ENCODE data around the gene TRPC4AP. TPM values are rescaled to one million over a fixed set of nuclear protein-coding genes. Genes with fewer than 3 reads are reported as not detected.

TRPC4AP gene, protein sequence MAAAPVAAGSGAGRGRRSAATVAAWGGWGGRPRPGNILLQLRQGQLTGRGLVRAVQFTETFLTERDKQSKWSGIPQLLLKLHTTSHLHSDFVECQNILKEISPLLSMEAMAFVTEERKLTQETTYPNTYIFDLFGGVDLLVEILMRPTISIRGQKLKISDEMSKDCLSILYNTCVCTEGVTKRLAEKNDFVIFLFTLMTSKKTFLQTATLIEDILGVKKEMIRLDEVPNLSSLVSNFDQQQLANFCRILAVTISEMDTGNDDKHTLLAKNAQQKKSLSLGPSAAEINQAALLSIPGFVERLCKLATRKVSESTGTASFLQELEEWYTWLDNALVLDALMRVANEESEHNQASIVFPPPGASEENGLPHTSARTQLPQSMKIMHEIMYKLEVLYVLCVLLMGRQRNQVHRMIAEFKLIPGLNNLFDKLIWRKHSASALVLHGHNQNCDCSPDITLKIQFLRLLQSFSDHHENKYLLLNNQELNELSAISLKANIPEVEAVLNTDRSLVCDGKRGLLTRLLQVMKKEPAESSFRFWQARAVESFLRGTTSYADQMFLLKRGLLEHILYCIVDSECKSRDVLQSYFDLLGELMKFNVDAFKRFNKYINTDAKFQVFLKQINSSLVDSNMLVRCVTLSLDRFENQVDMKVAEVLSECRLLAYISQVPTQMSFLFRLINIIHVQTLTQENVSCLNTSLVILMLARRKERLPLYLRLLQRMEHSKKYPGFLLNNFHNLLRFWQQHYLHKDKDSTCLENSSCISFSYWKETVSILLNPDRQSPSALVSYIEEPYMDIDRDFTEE
- 57.2 TPM for polyA plus RNA-seq (2013)

DNA sequence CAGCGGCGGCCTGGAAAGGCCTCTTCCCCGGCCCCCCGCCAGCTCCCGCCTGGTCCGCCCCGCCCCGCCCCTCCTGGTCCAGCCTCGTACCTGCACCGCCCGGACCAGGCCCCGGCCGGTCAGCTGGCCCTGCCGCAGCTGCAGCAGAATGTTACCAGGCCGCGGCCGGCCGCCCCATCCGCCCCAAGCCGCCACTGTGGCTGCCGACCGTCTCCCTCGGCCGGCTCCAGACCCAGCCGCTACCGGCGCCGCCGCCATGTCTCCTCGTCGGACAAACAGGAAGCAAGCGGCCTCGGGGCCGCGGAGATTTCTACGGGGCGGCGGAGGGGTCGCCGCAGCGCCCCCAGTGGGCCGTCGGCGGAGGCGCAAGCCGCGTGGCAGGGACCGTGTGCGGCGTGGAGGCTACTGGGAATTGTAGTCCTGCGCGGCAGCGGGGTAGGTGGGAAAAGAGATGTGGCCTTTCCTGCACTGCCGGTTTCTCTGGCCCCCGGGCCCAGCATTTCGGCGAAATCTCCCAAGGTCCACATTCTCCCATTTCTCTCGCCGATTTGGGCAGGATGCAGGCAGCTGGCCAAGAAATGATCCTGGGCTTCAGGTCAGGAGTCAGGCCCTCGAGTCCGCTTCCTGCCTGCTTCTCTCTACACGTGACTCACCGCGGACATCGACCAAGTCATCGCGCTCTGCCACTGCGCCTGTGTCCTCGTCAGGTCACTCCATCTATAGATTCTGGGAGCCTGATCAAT, at the start of gene TRPC4AP:
TSS of gene TRPC4AP (minus strand) at position 284 of the 743 bp plus-strand sequence. CDS start at position 258, 26 bp downstream.
- H3K27ac ChIP-seq (ENCODE audit: insufficient read depth in 1 of 2, low read depth in 1 of 2, low read length in 2 of 2, poor library complexity in 1 of 2, severe bottlenecking in 2 of 2) = peak within 1 kb of the TSS; percentile 80 to 92
- peaks cover 0 to 6% (median 5%) of the 10 kb centered on the region in 4 experiments for H3K36me3 ChIP-seq (ENCODE audit: control insufficient read depth in 4 of 4, insufficient read depth in 4 of 4, low read length in 3 of 4)
- 3% methylated on average over 62 of the region's 69 CpGs for WGBS (ENCODE audit: insufficient coverage)
- DNase-seq = peak; percentile 89 to 93 (median 93)
- no peaks in the 10 kb centered on the region for H3K9me3 ChIP-seq (ENCODE audit: control extremely low read depth in 1 of 5, control insufficient read depth in 4 of 5, insufficient read depth in 2 of 5, low read depth in 1 of 5, low read length in 4 of 5)
- H3K4me3 ChIP-seq (ENCODE audit: control insufficient read depth in 1 of 7, extremely low read depth in 1 of 7, insufficient read depth in 4 of 7, low read depth in 2 of 7, low read length in 6 of 7) = peak within 1 kb of the TSS; percentile 79 to 99 (median 94)
- POLR2A ChIA-PET = interaction anchor here (0.7 kb wide), 1 partner anchor 260 kb away, joined by 3 read pairs; no protein-coding TSS in a partner anchor
- no peaks in the 10 kb centered on the region for H3K27me3 ChIP-seq (replicated peaks in 2 of 5; ENCODE audit: control insufficient read depth in 4 of 5, insufficient read depth in 5 of 5, low read length in 4 of 5)
- CTCF ChIA-PET = interaction anchor here (0.7 to 4.9 kb wide), 5 partner anchors 9 to 212 kb away, joined by 3 to 20 read pairs (median 3); partner anchors contain the start of gene EDEM2
- H3K4me1 ChIP-seq (ENCODE audit: control extremely low read depth in 1 of 4, control insufficient read depth in 4 of 4, insufficient read depth in 4 of 4, low read length in 3 of 4) = peaks cover 13 to 35% (median 23%) of the 10 kb centered on the region in 4 experiments

DNA sequence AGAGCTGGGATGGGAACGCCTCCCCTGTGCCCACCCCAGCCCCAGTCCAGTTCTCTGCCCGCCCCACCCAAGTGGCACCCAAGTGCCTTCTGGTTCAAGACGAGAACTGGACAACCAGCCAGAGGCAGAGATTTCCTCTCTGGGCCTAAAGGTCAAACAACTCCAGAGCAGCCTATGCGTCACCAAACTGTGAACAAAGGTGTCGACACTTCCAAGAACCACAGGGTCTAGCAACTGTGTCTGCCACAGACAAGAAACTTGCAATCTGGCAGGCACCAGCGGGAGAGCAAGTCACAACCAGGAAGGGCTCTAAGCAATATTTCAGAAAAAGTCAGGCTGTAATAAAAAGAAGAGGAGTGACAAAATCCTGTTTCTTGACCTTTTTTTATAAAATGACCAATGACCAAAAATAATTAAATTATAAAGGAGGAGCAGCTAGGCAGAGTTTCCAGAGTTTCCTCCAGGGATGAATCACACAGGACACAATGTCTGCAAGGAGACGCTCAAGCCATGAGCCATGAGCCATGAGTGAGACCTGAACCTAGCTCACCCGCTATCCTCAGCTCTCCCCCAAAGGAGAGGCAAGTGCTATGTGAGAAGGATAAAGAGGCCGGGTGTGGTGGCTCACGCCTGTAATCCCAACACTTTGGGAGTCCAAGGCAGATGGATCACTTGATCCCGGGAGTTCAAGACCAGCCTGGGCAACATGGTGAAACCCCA, 43.4 kb upstream of the TRPC4AP start:
- no peak overlapping the region for H3K27ac ChIP-seq (ENCODE audit: insufficient read depth in 1 of 2, low read depth in 1 of 2, low read length in 2 of 2, poor library complexity in 1 of 2, severe bottlenecking in 2 of 2)
- POLR2A ChIA-PET = no interaction called here
- peaks cover 25 to 83% (median 50%) of the 10 kb centered on the region in 4 experiments for H3K36me3 ChIP-seq (ENCODE audit: control insufficient read depth in 4 of 4, insufficient read depth in 4 of 4, low read length in 3 of 4)
- no peaks in the 10 kb centered on the region for H3K27me3 ChIP-seq (replicated peaks in 2 of 5; ENCODE audit: control insufficient read depth in 4 of 5, insufficient read depth in 5 of 5, low read length in 4 of 5)
- H3K9me3 ChIP-seq (ENCODE audit: control extremely low read depth in 1 of 5, control insufficient read depth in 4 of 5, insufficient read depth in 2 of 5, low read depth in 1 of 5, low read length in 4 of 5) = no peaks in the 10 kb centered on the region
- no peak overlapping the region for H3K4me3 ChIP-seq (ENCODE audit: control insufficient read depth in 1 of 7, extremely low read depth in 1 of 7, insufficient read depth in 4 of 7, low read depth in 2 of 7, low read length in 6 of 7)
- CTCF ChIA-PET = interaction anchor here (0.9 kb wide), 1 partner anchor 9 kb away, joined by 3 read pairs; no protein-coding TSS in a partner anchor
- 96% methylated on average over 10 of the region's 11 CpGs for WGBS (ENCODE audit: insufficient coverage)
- no peaks in the 10 kb centered on the region for H3K4me1 ChIP-seq (ENCODE audit: control extremely low read depth in 1 of 4, control insufficient read depth in 4 of 4, insufficient read depth in 4 of 4, low read length in 3 of 4)
- no peak for DNase-seq

DNA sequence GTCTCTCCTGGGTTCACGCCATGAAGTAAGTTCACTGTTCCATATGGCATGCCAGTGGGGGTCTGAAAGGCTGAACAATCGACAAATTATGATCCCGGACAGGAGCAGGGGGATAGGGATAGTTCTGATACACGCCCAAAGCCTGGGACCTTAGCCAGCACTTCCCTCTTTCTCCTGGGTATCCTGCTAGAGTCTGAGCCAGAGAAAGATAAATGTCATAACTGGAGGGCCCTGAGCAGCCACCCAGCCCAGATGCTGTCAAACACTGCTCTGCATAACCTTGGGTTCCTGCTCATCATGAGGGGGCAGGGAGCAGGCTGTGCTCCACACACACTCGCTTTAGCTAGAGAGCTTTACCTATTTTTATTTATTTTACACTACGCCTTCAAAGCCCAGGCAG, 42.3 kb upstream of the TRPC4AP start:
- 92% methylated on average over 4 of the region's 6 CpGs for WGBS (ENCODE audit: insufficient coverage)
- ChIA-PET CTCF (interaction anchor here (1.3 kb wide), 1 partner anchor 11 kb away, joined by 5 read pairs; no protein-coding TSS in a partner anchor), POLR2A (no interaction called here)
- no peak overlapping the region for H3K4me3 ChIP-seq (ENCODE audit: control insufficient read depth in 1 of 7, extremely low read depth in 1 of 7, insufficient read depth in 4 of 7, low read depth in 2 of 7, low read length in 6 of 7)
- no peaks in the 10 kb centered on the region for H3K27me3 ChIP-seq (replicated peaks in 2 of 5; ENCODE audit: control insufficient read depth in 4 of 5, insufficient read depth in 5 of 5, low read length in 4 of 5)
- H3K27ac ChIP-seq (ENCODE audit: insufficient read depth in 1 of 2, low read depth in 1 of 2, low read length in 2 of 2, poor library complexity in 1 of 2, severe bottlenecking in 2 of 2) = no peak overlapping the region
- H3K36me3 ChIP-seq (ENCODE audit: control insufficient read depth in 4 of 4, insufficient read depth in 4 of 4, low read length in 3 of 4) = peaks cover 33 to 84% (median 52%) of the 10 kb centered on the region in 4 experiments
- DNase-seq = no peak
- H3K9me3 ChIP-seq (ENCODE audit: control extremely low read depth in 1 of 5, control insufficient read depth in 4 of 5, insufficient read depth in 2 of 5, low read depth in 1 of 5, low read length in 4 of 5) = no peaks in the 10 kb centered on the region
- H3K4me1 ChIP-seq (ENCODE audit: control extremely low read depth in 1 of 4, control insufficient read depth in 4 of 4, insufficient read depth in 4 of 4, low read length in 3 of 4) = no peaks in the 10 kb centered on the region

DNA sequence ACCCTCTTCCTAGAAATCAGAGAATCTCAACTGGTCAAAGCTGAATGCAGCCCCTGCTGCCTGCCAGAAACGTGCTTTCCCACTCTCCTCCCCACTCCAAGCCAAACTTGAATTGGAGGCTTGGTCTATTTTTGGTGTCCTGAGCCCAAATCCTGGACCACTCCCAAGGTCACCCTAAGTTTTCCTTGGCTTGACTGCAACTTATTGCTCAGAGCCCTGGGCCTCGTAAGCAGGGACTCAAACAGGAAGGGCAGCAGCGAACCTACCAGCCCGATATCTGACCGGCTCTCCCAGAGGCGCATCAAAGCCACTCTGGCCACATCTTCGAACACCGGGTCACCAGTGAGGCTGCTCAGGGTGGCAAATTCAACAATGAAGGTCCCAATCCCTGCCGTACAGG, 41.9 kb upstream of the TRPC4AP start:
- H3K36me3 ChIP-seq (ENCODE audit: control insufficient read depth in 4 of 4, insufficient read depth in 4 of 4, low read length in 3 of 4) = peaks cover 32 to 84% (median 50%) of the 10 kb centered on the region in 4 experiments
- no peak overlapping the region for H3K4me3 ChIP-seq (ENCODE audit: control insufficient read depth in 1 of 7, extremely low read depth in 1 of 7, insufficient read depth in 4 of 7, low read depth in 2 of 7, low read length in 6 of 7)
- H3K27me3 ChIP-seq (replicated peaks in 2 of 5; ENCODE audit: control insufficient read depth in 4 of 5, insufficient read depth in 5 of 5, low read length in 4 of 5) = no peaks in the 10 kb centered on the region
- H3K9me3 ChIP-seq (ENCODE audit: control extremely low read depth in 1 of 5, control insufficient read depth in 4 of 5, insufficient read depth in 2 of 5, low read depth in 1 of 5, low read length in 4 of 5) = no peaks in the 10 kb centered on the region
- ChIA-PET CTCF (interaction anchor here (1.3 kb wide), 1 partner anchor 11 kb away, joined by 5 read pairs; no protein-coding TSS in a partner anchor), POLR2A (no interaction called here)
- DNase-seq = no peak
- no peaks in the 10 kb centered on the region for H3K4me1 ChIP-seq (ENCODE audit: control extremely low read depth in 1 of 4, control insufficient read depth in 4 of 4, insufficient read depth in 4 of 4, low read length in 3 of 4)
- H3K27ac ChIP-seq (ENCODE audit: insufficient read depth in 1 of 2, low read depth in 1 of 2, low read length in 2 of 2, poor library complexity in 1 of 2, severe bottlenecking in 2 of 2) = no peak overlapping the region
- 99% methylated on average over 9 of the region's 9 CpGs for WGBS (ENCODE audit: insufficient coverage)

DNA sequence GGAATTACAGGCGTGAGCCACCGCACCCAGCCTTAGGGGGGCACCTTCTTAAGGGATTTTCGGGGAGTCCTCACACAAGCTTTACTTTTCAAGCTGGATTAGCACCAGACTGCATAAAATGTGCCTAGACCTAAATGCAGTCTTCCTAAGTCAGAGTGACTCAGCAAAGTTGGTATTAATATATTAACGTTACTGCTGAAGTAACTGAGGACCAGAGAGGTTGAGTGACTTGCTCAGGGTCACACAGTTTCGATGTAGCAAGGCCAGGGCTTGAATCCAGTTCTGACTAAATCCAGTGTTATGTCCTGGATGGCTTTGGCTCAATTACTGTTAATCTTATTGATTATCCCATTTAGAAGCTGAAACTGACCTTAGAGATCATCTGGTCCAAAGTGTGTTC, 41.1 kb upstream of the TRPC4AP start:
- WGBS (ENCODE audit: insufficient coverage) = 89% methylated on average over 5 of the region's 5 CpGs
- no peaks in the 10 kb centered on the region for H3K4me1 ChIP-seq (ENCODE audit: control extremely low read depth in 1 of 4, control insufficient read depth in 4 of 4, insufficient read depth in 4 of 4, low read length in 3 of 4)
- H3K27ac ChIP-seq (ENCODE audit: insufficient read depth in 1 of 2, low read depth in 1 of 2, low read length in 2 of 2, poor library complexity in 1 of 2, severe bottlenecking in 2 of 2) = no peak overlapping the region
- POLR2A ChIA-PET = no interaction called here
- no peak overlapping the region for H3K4me3 ChIP-seq (ENCODE audit: control insufficient read depth in 1 of 7, extremely low read depth in 1 of 7, insufficient read depth in 4 of 7, low read depth in 2 of 7, low read length in 6 of 7)
- H3K9me3 ChIP-seq (ENCODE audit: control extremely low read depth in 1 of 5, control insufficient read depth in 4 of 5, insufficient read depth in 2 of 5, low read depth in 1 of 5, low read length in 4 of 5) = no peaks in the 10 kb centered on the region
- no peak for DNase-seq
- H3K27me3 ChIP-seq (replicated peaks in 2 of 5; ENCODE audit: control insufficient read depth in 4 of 5, insufficient read depth in 5 of 5, low read length in 4 of 5) = no peaks in the 10 kb centered on the region
- CTCF ChIA-PET = interaction anchor here (0.7 to 1.6 kb wide), 4 partner anchors 12 to 75 kb away, joined by 3 to 5 read pairs (median 3); no protein-coding TSS in a partner anchor
- H3K36me3 ChIP-seq (ENCODE audit: control insufficient read depth in 4 of 4, insufficient read depth in 4 of 4, low read length in 3 of 4) = peaks cover 32 to 80% (median 50%) of the 10 kb centered on the region in 4 experiments

DNA sequence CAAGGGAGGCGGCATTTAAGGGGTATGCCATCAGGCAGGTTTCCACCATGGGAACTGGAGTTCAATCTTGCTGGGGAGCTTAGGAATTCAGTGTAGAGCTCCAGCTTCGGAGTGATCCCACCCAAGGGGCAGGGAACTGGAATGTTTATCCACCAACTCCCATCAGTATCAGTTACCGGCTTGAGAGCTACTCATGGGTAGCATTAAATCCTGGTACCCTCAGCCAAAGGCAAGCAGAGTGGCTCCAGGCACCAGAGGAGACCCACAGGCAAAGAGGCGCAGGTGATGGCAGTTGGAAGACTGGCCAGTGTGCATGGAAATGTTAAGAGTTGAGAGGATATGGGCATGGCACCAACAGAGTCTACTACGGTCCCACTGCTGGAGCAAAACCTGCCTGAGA, 40.4 kb upstream of the TRPC4AP start:
- Histone ChIP-seq H3K4me1 (ENCODE audit: control extremely low read depth in 1 of 4, control insufficient read depth in 4 of 4, insufficient read depth in 4 of 4, low read length in 3 of 4) (no peaks in the 10 kb centered on the region), H3K9me3 (ENCODE audit: control extremely low read depth in 1 of 5, control insufficient read depth in 4 of 5, insufficient read depth in 2 of 5, low read depth in 1 of 5, low read length in 4 of 5) (no peaks in the 10 kb centered on the region), H3K36me3 (ENCODE audit: control insufficient read depth in 4 of 4, insufficient read depth in 4 of 4, low read length in 3 of 4) (peaks cover 32 to 74% (median 49%) of the 10 kb centered on the region in 4 experiments), H3K27ac (ENCODE audit: insufficient read depth in 1 of 2, low read depth in 1 of 2, low read length in 2 of 2, poor library complexity in 1 of 2, severe bottlenecking in 2 of 2) (no peak overlapping the region), H3K4me3 (ENCODE audit: control insufficient read depth in 1 of 7, extremely low read depth in 1 of 7, insufficient read depth in 4 of 7, low read depth in 2 of 7, low read length in 6 of 7) (no peak overlapping the region), H3K27me3 (replicated peaks in 2 of 5; ENCODE audit: control insufficient read depth in 4 of 5, insufficient read depth in 5 of 5, low read length in 4 of 5) (no peaks in the 10 kb centered on the region)
- DNase-seq = no peak
- POLR2A ChIA-PET = interaction anchor here (0.5 kb wide), 1 partner anchor 12 kb away, joined by 3 read pairs; no protein-coding TSS in a partner anchor
- CTCF ChIA-PET = interaction anchor here (0.8 to 1.6 kb wide), 3 partner anchors 32 to 76 kb away, joined by 3 read pairs; no protein-coding TSS in a partner anchor
- WGBS (ENCODE audit: insufficient coverage) = 100% methylated on average over 3 of the region's 5 CpGs

All from common myeloid progenitor, CD34-positive (primary cell).